H1 (cell line): Measurements from ENCODE around the gene OSBPL9. TPM values are rescaled to one million over a fixed set of nuclear protein-coding genes. Genes with fewer than 3 reads are reported as not detected.

ENCODE experiments used
- CTCF ChIA-PET: fragments of 300-600 bp; sonication (Branson Sonifier 250); formaldehyde crosslinking; loops from one replicate; lab custom pipeline; 2021; ENCODE audit not compliant: partially characterized antibody; lab: Charles Lee
- POLR2A ChIA-PET: fragments of 300-600 bp; sonication (Branson Sonifier 250); formaldehyde crosslinking; loops from one replicate; lab custom pipeline; 2021; ENCODE audit warnings: inconsistent platforms; ENCODE audit not compliant: partially characterized antibody; lab: Charles Lee
- DNase-seq, 2 experiments: peaks; one replicate each; pipeline versions ENCODE4 v3.0.0 to v3.0.0-alpha.2; 2010 to 2022; ENCODE audit warnings: low spot score in 2 of 2, low read depth in 1 of 2, mixed read lengths in 1 of 2
- FAIRE-seq: peaks from 2 replicates; lab custom pipeline; 2011; peaks lifted over from hg19 to GRCh38; lab: Jason Lieb, UNC
- H2AFZ ChIP-seq: 2 replicates; pipeline ENCODE4 v1.8.1; 2012; ENCODE audit warnings: low read length, inconsistent platforms
- H2AK5ac ChIP-seq: 2 replicates; pipeline ENCODE4 v1.6.1; 2013; ENCODE audit warnings: low read depth, low read length
- H2BK120ac ChIP-seq: replicated peaks from 2 replicates; pipeline ENCODE3; 2013; ENCODE audit warnings: low read depth, low read length, inconsistent platforms
- H2BK12ac ChIP-seq: 2 replicates; pipeline ENCODE4 v1.6.1; 2013; ENCODE audit warnings: low read depth, low read length
- H2BK15ac ChIP-seq: 2 replicates; pipeline ENCODE4 v1.6.1; 2013; ENCODE audit warnings: low read length
- H2BK20ac ChIP-seq: 2 replicates; pipeline ENCODE4 v1.6.1; 2013; ENCODE audit warnings: low read length
- H2BK5ac ChIP-seq: 2 replicates; pipeline ENCODE4 v1.6.1; 2013; ENCODE audit warnings: low read depth, low read length
- H3K14ac ChIP-seq: 2 replicates; pipeline ENCODE4 v1.6.1; 2013; ENCODE audit warnings: inconsistent platforms; ENCODE audit not compliant: insufficient read length
- H3K18ac ChIP-seq: 2 replicates; pipeline ENCODE4 v1.6.1; 2013; ENCODE audit warnings: low read length; ENCODE audit errors: extremely low read depth
- H3K23ac ChIP-seq: 2 replicates; pipeline ENCODE4 v1.6.1; 2013; ENCODE audit warnings: inconsistent platforms; ENCODE audit not compliant: insufficient read length
- H3K23me2 ChIP-seq: 2 replicates; pipeline ENCODE4 v1.6.1; 2013; ENCODE audit warnings: low read depth, low read length
- H3K27ac ChIP-seq: 2 replicates; pipeline ENCODE4 v1.6.1; 2011; ENCODE audit warnings: low read depth, low read length, inconsistent platforms
- H3K27me3 ChIP-seq, 4 experiments: replicated peaks in 1 of 4; 1 replicate in 1 of 4; 2 replicates in 3 of 4; pipeline versions ENCODE4 v1.6.1 to v1.8.1; 2011 to 2013; ENCODE audit warnings: low read length in 3 of 4, mild to moderate bottlenecking in 3 of 4, inconsistent platforms in 2 of 4, mixed read lengths in 2 of 4, moderate library complexity in 1 of 4; ENCODE audit not compliant: control insufficient read depth in 3 of 4, insufficient read depth in 3 of 4; ENCODE audit errors: extremely low read depth in 1 of 4
- H3K36me3 ChIP-seq, 4 experiments: 2 replicates each; pipeline versions ENCODE4 v1.6.1 to v1.8.1; 2011 to 2013; ENCODE audit warnings: mild to moderate bottlenecking in 4 of 4, low read length in 3 of 4, moderate library complexity in 2 of 4, control low read depth in 1 of 4, inconsistent platforms in 1 of 4; ENCODE audit not compliant: insufficient read depth in 4 of 4, control insufficient read depth in 2 of 4
- H3K4ac ChIP-seq: replicated peaks from 2 replicates; pipeline ENCODE3; 2013; ENCODE audit warnings: low read length, low read depth, mixed read lengths, inconsistent platforms; ENCODE audit not compliant: insufficient read length
- H3K4me1 ChIP-seq, 4 experiments: replicated peaks in 1 of 4; 1 replicate in 1 of 4; 2 replicates in 3 of 4; pipeline versions ENCODE4 v1.6.1 to v1.8.1; 2011 to 2013; ENCODE audit warnings: low read length in 3 of 4, inconsistent platforms in 2 of 4, mixed read lengths in 1 of 4; ENCODE audit not compliant: insufficient read depth in 4 of 4, control insufficient read depth in 3 of 4
- H3K4me2 ChIP-seq, 2 experiments: 2 replicates each; pipeline versions ENCODE4 v1.6.1 to v1.8.1; 2011 to 2013; ENCODE audit warnings: low read depth in 2 of 2, low read length in 2 of 2, control low read depth in 1 of 2, inconsistent platforms in 1 of 2, mild to moderate bottlenecking in 1 of 2; ENCODE audit not compliant: insufficient read depth in 1 of 2
- H3K4me3 ChIP-seq, 4 experiments: fragments of 200-600, 300-600 bp in 1 of 4; sonication (generic), shearing (Covaris generic), sonication (Bioruptor Twin) in 1 of 4; 2 replicates each; pipeline versions ENCODE4 v1.5.1 to v1.8.1; 2011 to 2016; ENCODE audit warnings: low read length in 4 of 4, low read depth in 3 of 4, control low read depth in 2 of 4, inconsistent platforms in 2 of 4, mild to moderate bottlenecking in 2 of 4, mixed read lengths in 1 of 4, moderate library complexity in 1 of 4; ENCODE audit not compliant: insufficient read depth in 2 of 4; ENCODE audit errors: extremely low read depth in 1 of 4
- H3K56ac ChIP-seq: replicated peaks from 2 replicates; pipeline ENCODE3; 2013; ENCODE audit warnings: low read depth, mild to moderate bottlenecking, mixed read lengths, low read length, inconsistent platforms; ENCODE audit not compliant: insufficient read length
- H3K79me1 ChIP-seq: 2 replicates; pipeline ENCODE4 v1.6.1; 2013; ENCODE audit warnings: low read depth, low read length, control low read depth
- H3K79me2 ChIP-seq, 2 experiments: 2 replicates each; pipeline versions ENCODE4 v1.6.1 to v1.8.1; 2012 to 2013; ENCODE audit warnings: low read length in 2 of 2, mild to moderate bottlenecking in 2 of 2, inconsistent platforms in 1 of 2; ENCODE audit not compliant: insufficient read depth in 2 of 2, control insufficient read depth in 1 of 2
- H3K9ac ChIP-seq, 4 experiments: replicated peaks in 1 of 4; 1 replicate in 1 of 4; 2 replicates in 3 of 4; pipeline versions ENCODE4 v1.6.1 to v1.8.1; 2011 to 2013; ENCODE audit warnings: low read depth in 3 of 4, low read length in 3 of 4, control low read depth in 2 of 4, mild to moderate bottlenecking in 2 of 4, moderate library complexity in 2 of 4, inconsistent platforms in 1 of 4; ENCODE audit errors: extremely low read depth in 1 of 4
- H3K9me3 ChIP-seq, 2 experiments: 2 replicates each; pipeline versions ENCODE4 v1.6.1 to v1.8.1; 2012 to 2013; ENCODE audit warnings: mild to moderate bottlenecking in 2 of 2, moderate library complexity in 2 of 2, control low read depth in 1 of 2, inconsistent platforms in 1 of 2, low read depth in 1 of 2, low read length in 1 of 2, mixed read lengths in 1 of 2; ENCODE audit not compliant: insufficient read depth in 2 of 2
- H4K20me1 ChIP-seq, 2 experiments: replicated peaks in 1 of 2; 2 replicates each; pipeline versions ENCODE3 to v1.8.1; 2011 to 2013; ENCODE audit warnings: inconsistent platforms in 2 of 2, low read length in 2 of 2, mild to moderate bottlenecking in 1 of 2; ENCODE audit not compliant: insufficient read depth in 2 of 2, control insufficient read depth in 1 of 2
- H4K5ac ChIP-seq: 2 replicates; pipeline ENCODE4 v1.6.1; 2013; ENCODE audit warnings: low read length, low read depth, mixed read lengths, inconsistent platforms; ENCODE audit not compliant: insufficient read length
- H4K8ac ChIP-seq: 2 replicates; pipeline ENCODE4 v1.8.0; 2013; ENCODE audit warnings: mild to moderate bottlenecking, moderate library complexity, low read length, inconsistent platforms; ENCODE audit not compliant: insufficient read depth; ENCODE audit errors: extremely low read depth
- H4K91ac ChIP-seq: replicated peaks from 2 replicates; pipeline ENCODE3; 2013; ENCODE audit warnings: low read length, mixed read lengths, inconsistent platforms; ENCODE audit not compliant: insufficient read length
- EGR1 ChIP-seq: IDR thresholded peaks from 2 replicates; pipeline ENCODE4 v1.6.1; 2011; ENCODE audit warnings: low read depth, low read length, borderline replicate concordance
- NRF1 ChIP-seq: IDR thresholded peaks from 2 replicates; pipeline ENCODE4 v1.6.1; 2011; ENCODE audit warnings: mild to moderate bottlenecking, low read depth, low read length, improper control_type of control experiment
- POLR2AphosphoS5 ChIP-seq: IDR thresholded peaks from 2 replicates; pipeline ENCODE4 v1.6.1; 2011; ENCODE audit warnings: low read depth, low read length
- SAP30 ChIP-seq: fragments of 300-600 bp; sonication (generic); IDR thresholded peaks from 2 replicates; pipeline ENCODE4 v1.7.1; 2012; ENCODE audit warnings: low read length, moderate library complexity, mild to moderate bottlenecking, inconsistent platforms; ENCODE audit not compliant: insufficient read depth, insufficient replicate concordance
- SIX5 ChIP-seq: IDR thresholded peaks from 2 replicates; pipeline ENCODE4 v1.6.1; 2011; ENCODE audit warnings: mild to moderate bottlenecking, low read depth, low read length
- TBP ChIP-seq: IDR thresholded peaks from 2 replicates; pipeline ENCODE4 v1.6.1; 2011; ENCODE audit warnings: low read depth, low read length, improper control_type of control experiment
- TCF12 ChIP-seq: IDR thresholded peaks from 2 replicates; pipeline ENCODE4 v1.6.1; 2011; ENCODE audit warnings: low read depth, mild to moderate bottlenecking, low read length
- TEAD4 ChIP-seq: IDR thresholded peaks from 2 replicates; pipeline ENCODE4 v1.6.1; 2012; ENCODE audit warnings: low read depth, low read length, inconsistent platforms, mixed read lengths
- WGBS, 2 experiments: shearing (Covaris generic) in 1 of 2; methylation state at CpG; one replicate each; pipeline versions ENCODE4 v1.1.6 to v1.1.7; 2013 to 2015; ENCODE audit warnings: low lambda C conversion rate in 2 of 2, mixed read lengths in 2 of 2, inconsistent platforms in 1 of 2, low coverage in 1 of 2, missing lambda C conversion rate in 1 of 2; ENCODE audit not compliant: insufficient replicate concordance in 2 of 2, insufficient coverage in 1 of 2, insufficient read length in 1 of 2; ENCODE audit errors: extremely low coverage in 1 of 2, missing lambda C conversion rate in 1 of 2; 5-methylcytosine and 5-hydroxymethylcytosine counted together
- polyA plus RNA-seq, 7 experiments: library from polyadenylated mRNA; depleted of rRNA in 3 of 7; stranded (reverse) in 5 of 7; unstranded in 2 of 7; fragments of >200 nt in 5 of 7; fragments of 200-250 nt in 2 of 7; gene quantifications; 1 replicate in 5 of 7; 2 replicates in 1 of 7; 4 replicates in 1 of 7; pipeline versions ENCODE4 v1.2.1 to v1.2.3, GENCODE V29; 2011 to 2013; ENCODE audit warnings: missing spikeins in 2 of 7, mixed read lengths in 2 of 7
- total RNA-seq: library from RNA; stranded (reverse); fragmentation: NEBNext Ultra II Directional; extraction: Animal tissue kit (Norgen Biotek cat#: 25700); gene quantifications from 2 replicates; pipeline ENCODE4 v1.2.1, GENCODE V29; 2021
- TF ChIP-seq, protein P1 (sequence below): IDR thresholded peaks from 2 replicates; pipeline ENCODE4 v1.6.1; 2012; ENCODE audit warnings: inconsistent platforms

The OSBPL9 gene
- total and polyA plus RNA-seq, 2 of the 8 experiments (the other 6 are each of a cell fraction or from before 2014, with no cell fraction given), result 58.2 to 71.6 TPM

DNA sequence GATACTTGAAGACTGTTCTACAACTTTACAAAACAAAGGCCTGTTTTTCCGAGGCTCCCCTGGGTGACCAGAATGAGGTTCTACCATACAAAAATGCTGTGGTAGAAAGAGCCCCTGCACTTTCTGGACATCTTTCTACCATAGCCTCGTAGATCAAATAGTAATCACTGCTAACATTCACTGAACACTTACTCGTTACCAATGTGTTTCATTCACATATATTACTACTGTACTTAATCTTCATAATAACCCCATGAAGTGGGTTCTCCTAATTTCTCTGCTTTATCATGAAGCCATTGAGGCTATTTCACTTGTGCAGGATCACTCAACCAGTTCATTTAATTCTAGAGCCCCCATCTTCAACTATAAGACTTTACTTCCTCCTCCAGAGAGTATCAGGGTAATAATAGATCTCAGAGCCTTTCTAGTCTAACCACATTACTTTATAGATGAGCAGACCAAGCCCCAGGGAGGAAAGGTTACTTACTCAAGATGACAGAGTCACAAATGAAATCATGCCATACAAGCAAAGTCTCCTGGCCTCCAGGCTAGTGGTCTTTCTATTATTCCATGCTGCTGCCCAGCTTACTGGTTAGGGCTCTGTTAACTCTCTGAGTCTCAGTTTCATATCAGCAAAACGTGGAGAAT is 46.7 kb upstream of the OSBPL9 start:
- POLR2A ChIA-PET, result no interaction called here

More for the DNA sequence above, 46.7 kb upstream of the OSBPL9 start:
- 83% methylated on average over 4 of the region's 4 CpGs; no CpG with 5 or more reads in 1 of the 2 experiments for WGBS, 2 experiments
- peaks cover 0 to 8% (median 2%) of the 10 kb centered on the region in 4 experiments; a peak in 4 of 7 replicates for H3K4me1 ChIP-seq
- H2BK20ac ChIP-seq, result no peak overlapping the region
- H2BK15ac ChIP-seq, result no peak overlapping the region
- H4K8ac ChIP-seq, result no peak overlapping the region
- no peaks in the 10 kb centered on the region for H3K27me3 ChIP-seq
- no peak overlapping the region for H3K9ac ChIP-seq
- no peak overlapping the region for H3K4me2 ChIP-seq
- H2BK120ac ChIP-seq, result no peak overlapping the region
- no peak overlapping the region for H3K4ac ChIP-seq
- H2AFZ ChIP-seq, result no peak overlapping the region
- no peak overlapping the region for H3K27ac ChIP-seq
- H3K36me3 ChIP-seq, result no peaks in the 10 kb centered on the region
- H4K91ac ChIP-seq, result no peak overlapping the region
- TF ChIP-seq EGR1 (no peak), SIX5 (no peak), TEAD4 (no peak), POLR2AphosphoS5 (no peak), TBP (no peak), SAP30 (no peak), NRF1 (no peak), TCF12 (no peak)
- TF ChIP-seq, protein P1, sequence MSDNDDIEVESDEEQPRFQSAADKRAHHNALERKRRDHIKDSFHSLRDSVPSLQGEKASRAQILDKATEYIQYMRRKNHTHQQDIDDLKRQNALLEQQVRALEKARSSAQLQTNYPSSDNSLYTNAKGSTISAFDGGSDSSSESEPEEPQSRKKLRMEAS, result no peak
- H4K5ac ChIP-seq, result no peak overlapping the region
- H3K23ac ChIP-seq, result no peak overlapping the region
- no peak overlapping the region for H2AK5ac ChIP-seq
- no peak overlapping the region for H2BK5ac ChIP-seq
- DNase-seq, result no peak
- H2BK12ac ChIP-seq, result no peak overlapping the region
- H3K9me3 ChIP-seq, result no peaks in the 10 kb centered on the region
- no peak overlapping the region for H3K18ac ChIP-seq
- no peaks in the 10 kb centered on the region for H3K23me2 ChIP-seq
- H3K79me1 ChIP-seq, result no peaks in the 10 kb centered on the region; the same call in 1 of the 2 replicates
- no peak overlapping the region for H3K56ac ChIP-seq
- no peak for FAIRE-seq
- no peak overlapping the region for H3K4me3 ChIP-seq
- H4K20me1 ChIP-seq, result no peaks in the 10 kb centered on the region
- CTCF ChIA-PET, result interaction anchor here (0.7 to 1.2 kb wide), 2 partner anchors 14 to 19 kb away, joined by 3 to 4 read pairs; no protein-coding TSS in a partner anchor
- H3K14ac ChIP-seq, result no peak overlapping the region
- no peaks in the 10 kb centered on the region for H3K79me2 ChIP-seq
